ENCODE data around the gene OSGEP. TPM values are rescaled to one million over a fixed set of nuclear protein-coding genes. Genes with fewer than 3 reads are reported as not detected.

OSGEP gene
- total RNA-seq, 1 donor from 2014 or later, result 46.1 TPM

GRCh38 chr14:20498622-20499021 is 44.0 kb upstream of the OSGEP start:
- DNase-seq (ENCODE audit: low spot score), result no peak
- no peak overlapping the region for H3K4me3 Mint-ChIP-seq (ENCODE audit: unreplicated experiment)
- H3K4me1 Mint-ChIP-seq (ENCODE audit: unreplicated experiment), result peaks cover 52% of the 10 kb centered on the region
- peaks cover 9% of the 10 kb centered on the region for H3K27me3 Mint-ChIP-seq (ENCODE audit: unreplicated experiment)
- H3K27ac Mint-ChIP-seq (ENCODE audit: unreplicated experiment), result peak overlapping the region; percentile 90
- peaks cover 6% of the 10 kb centered on the region for H3K36me3 Mint-ChIP-seq (ENCODE audit: low read depth, unreplicated experiment)
- no peak for TF ChIP-seq CTCF (IDR thresholded peaks at IDR 0.05; ENCODE audit: unreplicated experiment)
- no peaks in the 10 kb centered on the region for H3K9me3 Mint-ChIP-seq (ENCODE audit: unreplicated experiment)

DNA sequence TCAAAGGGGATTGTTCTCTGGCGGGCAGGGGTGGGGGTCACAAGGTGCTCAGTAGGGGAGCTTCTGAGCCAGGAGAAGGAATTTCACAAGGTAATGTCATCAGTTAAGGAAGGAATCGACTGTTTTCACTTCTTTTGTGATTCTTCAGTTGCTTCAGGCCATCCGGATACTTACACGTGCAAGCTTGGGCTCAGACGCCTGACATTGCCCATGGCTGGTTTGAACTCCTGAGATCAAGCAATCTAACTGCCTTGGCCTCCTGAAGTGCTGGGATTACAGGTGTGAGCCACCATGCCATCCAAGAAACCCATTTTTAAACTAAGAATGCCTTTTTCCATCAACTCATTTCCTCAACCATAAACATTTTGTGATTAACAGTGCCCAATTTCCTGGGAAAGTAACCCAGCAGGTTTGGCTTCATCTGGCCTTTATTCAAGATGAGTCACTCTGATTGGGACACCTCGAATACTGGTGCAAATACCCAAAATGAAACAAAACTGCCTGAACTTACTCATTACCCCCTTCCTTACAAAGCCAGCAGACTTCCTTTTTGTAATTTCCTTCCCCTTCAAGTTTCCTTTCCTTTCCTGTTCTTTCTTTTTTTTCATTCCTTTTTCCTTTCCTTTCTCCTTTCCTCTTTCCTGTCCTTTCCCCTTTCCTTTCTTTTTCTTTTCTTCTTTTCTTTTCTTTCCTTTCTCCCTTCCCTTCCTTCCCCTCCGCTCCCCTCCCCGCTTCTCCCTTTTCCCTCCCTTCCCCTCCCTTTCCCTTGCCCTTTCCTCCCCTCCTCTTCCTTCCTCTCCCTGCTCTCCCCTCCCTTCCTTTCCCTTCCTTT is 40.5 kb upstream of the OSGEP start:
- Mint-ChIP-seq H3K9me3 (ENCODE audit: unreplicated experiment) (no peaks in the 10 kb centered on the region), H3K27me3 (ENCODE audit: unreplicated experiment) (peaks cover 9% of the 10 kb centered on the region), H3K27ac (ENCODE audit: unreplicated experiment) (peak overlapping the region; percentile 48), H3K4me3 (ENCODE audit: unreplicated experiment) (peak overlapping the region; percentile 49), H3K36me3 (ENCODE audit: low read depth, unreplicated experiment) (no peaks in the 10 kb centered on the region), H3K4me1 (ENCODE audit: unreplicated experiment) (peaks cover 47% of the 10 kb centered on the region)
- TF ChIP-seq CTCF (IDR thresholded peaks at IDR 0.05; ENCODE audit: unreplicated experiment), result no peak
- no peak for DNase-seq (ENCODE audit: low spot score)

DNA sequence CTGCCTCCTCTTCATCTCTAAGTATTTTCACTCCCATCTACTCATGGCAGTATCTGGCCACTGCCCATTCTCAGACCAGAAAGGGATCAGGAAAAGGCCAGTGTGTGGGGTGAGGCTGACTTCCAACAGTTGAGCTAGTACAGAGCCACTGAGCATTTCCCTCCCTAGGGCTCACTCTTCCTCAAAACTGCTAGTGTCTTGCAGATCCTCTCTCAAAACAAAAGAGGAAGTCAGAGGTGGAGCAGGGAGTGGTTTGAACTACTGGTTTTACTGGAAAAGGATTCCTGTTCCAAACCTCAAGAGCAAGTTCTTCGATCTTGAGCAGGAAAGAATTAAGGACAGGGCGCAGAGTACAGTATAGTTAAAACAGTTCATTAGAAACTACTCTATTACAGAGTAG is 39.0 kb upstream of the OSGEP start:
- H3K9me3 Mint-ChIP-seq (ENCODE audit: unreplicated experiment), result no peaks in the 10 kb centered on the region
- peak overlapping the region; percentile 26 for H3K27ac Mint-ChIP-seq (ENCODE audit: unreplicated experiment)
- no peak for DNase-seq (ENCODE audit: low spot score)
- H3K4me3 Mint-ChIP-seq (ENCODE audit: unreplicated experiment), result no peak overlapping the region
- no peaks in the 10 kb centered on the region for H3K36me3 Mint-ChIP-seq (ENCODE audit: low read depth, unreplicated experiment)
- H3K27me3 Mint-ChIP-seq (ENCODE audit: unreplicated experiment), result peaks cover 7% of the 10 kb centered on the region
- no peak for TF ChIP-seq CTCF (IDR thresholded peaks at IDR 0.05; ENCODE audit: unreplicated experiment)
- peaks cover 42% of the 10 kb centered on the region for H3K4me1 Mint-ChIP-seq (ENCODE audit: unreplicated experiment)

DNA sequence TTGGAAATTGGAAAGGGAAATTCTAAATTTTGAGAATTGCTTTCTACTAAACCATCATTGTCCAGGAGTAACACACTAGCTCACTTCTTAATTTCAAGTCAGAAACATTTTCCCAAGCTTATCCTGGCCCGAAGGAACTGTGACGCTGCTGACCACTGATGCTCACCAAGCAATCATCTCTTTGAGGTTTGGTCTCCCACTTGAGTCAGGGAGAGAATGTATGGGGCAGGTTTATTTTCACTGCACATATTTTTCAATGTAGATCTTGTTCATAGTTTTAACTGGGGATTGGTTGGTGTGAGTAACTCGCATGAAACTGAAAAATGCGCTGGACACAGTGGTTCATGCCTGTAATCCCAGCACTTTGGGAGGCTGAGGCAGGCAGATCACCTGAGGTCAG is 37.9 kb upstream of the OSGEP start:
- peaks cover 7% of the 10 kb centered on the region for H3K27me3 Mint-ChIP-seq (ENCODE audit: unreplicated experiment)
- no peak overlapping the region for H3K27ac Mint-ChIP-seq (ENCODE audit: unreplicated experiment)
- H3K9me3 Mint-ChIP-seq (ENCODE audit: unreplicated experiment), result no peaks in the 10 kb centered on the region
- H3K4me1 Mint-ChIP-seq (ENCODE audit: unreplicated experiment), result peaks cover 41% of the 10 kb centered on the region
- no peak for TF ChIP-seq CTCF (IDR thresholded peaks at IDR 0.05; ENCODE audit: unreplicated experiment)
- no peak overlapping the region for H3K4me3 Mint-ChIP-seq (ENCODE audit: unreplicated experiment)
- H3K36me3 Mint-ChIP-seq (ENCODE audit: low read depth, unreplicated experiment), result no peaks in the 10 kb centered on the region
- DNase-seq (ENCODE audit: low spot score), result no peak

GRCh38 chr14:20490563-20490962 is 36.0 kb upstream of the OSGEP start:
- DNase-seq (ENCODE audit: low spot score), result no peak
- Mint-ChIP-seq H3K36me3 (ENCODE audit: low read depth, unreplicated experiment) (no peaks in the 10 kb centered on the region), H3K4me1 (ENCODE audit: unreplicated experiment) (peaks cover 48% of the 10 kb centered on the region), H3K27ac (ENCODE audit: unreplicated experiment) (peak overlapping the region; percentile 65), H3K27me3 (ENCODE audit: unreplicated experiment) (peaks cover 6% of the 10 kb centered on the region), H3K4me3 (ENCODE audit: unreplicated experiment) (peak overlapping the region; percentile 33), H3K9me3 (ENCODE audit: unreplicated experiment) (no peaks in the 10 kb centered on the region)
- no peak for TF ChIP-seq CTCF (IDR thresholded peaks at IDR 0.05; ENCODE audit: unreplicated experiment)
